GM18526 (cell line): ENCODE results near the gene STRA6.

Source experiments
- POLR2A ChIP-seq: IDR thresholded peaks from 3 replicates; pipeline ENCODE4 v1.6.1; 2011; ENCODE audit not compliant: insufficient read length; ENCODE audit errors: extremely low read depth

The STRA6 gene

DNA sequence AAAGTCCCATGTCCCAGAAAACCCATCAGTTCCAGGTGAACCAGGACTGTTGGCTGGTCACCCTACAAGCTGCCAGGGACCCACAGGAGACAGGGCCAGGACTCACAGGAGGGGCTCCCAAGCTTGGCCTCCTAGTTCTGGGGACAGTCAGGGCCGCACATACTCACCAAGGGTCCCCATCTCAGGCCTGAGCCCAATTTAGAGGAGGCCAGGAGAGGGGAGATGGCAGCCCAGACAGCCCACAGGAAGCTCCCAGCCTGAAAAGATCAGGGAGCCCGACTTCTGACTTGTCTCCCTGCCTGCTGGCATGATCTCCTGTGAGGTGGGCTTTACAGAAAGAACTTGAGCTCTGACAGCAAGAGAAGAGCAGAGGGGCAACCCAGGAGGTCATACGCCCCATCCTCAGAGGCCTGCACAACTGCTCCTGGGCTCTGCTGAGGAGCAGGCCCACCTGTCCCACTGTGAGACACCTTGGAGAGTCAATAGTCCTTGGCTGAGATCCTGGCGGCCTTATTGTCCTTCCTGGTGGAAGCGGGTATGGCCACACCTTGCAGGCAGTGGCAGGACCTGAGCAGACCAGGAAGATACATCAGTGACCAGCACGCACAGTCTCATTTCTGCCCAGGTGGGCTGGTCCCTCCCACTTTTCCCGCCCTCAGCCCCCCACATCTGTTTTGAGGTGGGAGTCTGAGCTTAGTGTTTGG is 31.6 kb downstream of the STRA6 start:
- no peak for TF ChIP-seq POLR2A

DNA sequence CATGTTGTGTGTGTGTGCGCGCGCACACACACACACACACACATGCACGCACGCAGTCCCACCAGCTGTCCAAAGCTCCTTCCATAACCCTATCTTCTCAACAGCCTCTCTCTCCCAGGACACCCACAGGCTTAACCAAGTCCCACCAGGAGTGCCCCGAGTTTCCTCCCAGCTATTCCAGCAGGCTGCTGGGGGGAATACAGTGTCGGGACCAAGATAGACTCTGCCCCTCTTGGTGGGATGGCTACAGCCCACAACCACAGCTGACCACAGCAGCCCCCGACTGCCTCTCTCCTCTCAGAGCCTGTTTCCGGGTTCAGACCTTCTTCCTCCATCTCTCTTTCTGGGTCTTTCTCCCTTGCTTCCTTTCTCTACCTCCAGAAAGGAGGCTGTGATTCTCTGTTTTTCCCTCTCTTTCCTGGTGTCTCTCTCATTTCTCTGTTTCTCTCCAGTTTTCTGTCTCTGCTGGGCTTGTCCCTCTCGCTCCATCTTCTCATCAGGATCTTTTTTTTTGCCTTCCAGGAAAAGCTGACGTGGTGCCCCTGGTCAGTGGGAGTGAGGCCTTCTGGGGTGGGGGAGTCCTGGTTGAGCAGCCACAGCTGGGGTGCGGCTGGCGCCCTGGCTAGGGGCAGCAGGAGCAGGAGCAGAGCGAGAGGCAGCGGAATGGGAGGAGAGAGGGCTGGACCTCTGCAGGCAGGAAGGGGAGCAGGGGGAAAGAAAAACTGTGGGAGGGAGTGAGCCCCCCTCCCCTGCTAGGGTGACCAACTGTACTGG is 32.3 kb downstream of the STRA6 start:
- no peak for TF ChIP-seq POLR2A

DNA sequence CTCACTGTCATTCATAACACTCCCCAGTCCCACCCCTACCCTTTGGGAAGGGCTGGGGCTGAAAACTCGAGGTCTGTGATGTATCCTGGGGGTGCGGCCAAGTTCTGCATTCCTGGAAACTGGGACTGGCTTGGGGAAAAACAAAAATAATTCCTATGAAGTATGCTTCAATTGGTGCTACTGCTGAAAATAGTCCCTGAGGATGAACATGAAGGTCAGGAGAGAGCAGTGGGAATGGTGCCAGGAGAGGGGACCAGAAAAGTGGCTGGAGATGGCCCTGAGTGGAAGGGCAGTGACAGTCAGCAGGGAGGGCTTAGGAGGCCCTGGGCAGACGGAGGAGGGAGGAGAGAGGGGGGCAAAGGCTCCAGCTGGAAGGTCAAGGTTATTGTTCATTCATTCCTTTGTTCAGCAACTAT is 33.9 kb downstream of the STRA6 start:
- TF ChIP-seq POLR2A = no peak

DNA sequence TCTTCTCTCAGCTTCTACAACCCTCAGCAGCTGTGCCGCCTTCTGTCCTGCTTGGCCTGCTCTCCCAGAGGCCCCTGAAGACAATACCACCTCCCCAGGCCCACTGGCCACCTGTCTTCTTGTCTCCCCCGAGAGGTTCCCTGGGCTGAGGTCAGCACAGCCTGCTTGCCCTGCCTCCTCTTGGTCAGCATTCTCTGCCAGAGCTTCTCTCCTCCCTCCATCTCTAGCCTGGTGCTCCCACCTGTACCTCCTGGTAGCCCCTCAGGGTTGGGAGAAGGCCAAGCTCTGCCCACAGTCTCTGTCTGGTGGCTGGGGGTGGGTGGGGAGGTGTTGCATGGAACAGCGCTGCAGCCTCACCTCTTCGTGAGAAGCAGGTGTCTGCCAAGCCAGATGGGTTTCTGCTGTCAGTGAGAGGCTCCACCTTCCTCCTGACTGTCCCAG is 34.7 kb downstream of the STRA6 start:
- TF ChIP-seq POLR2A = no peak

DNA sequence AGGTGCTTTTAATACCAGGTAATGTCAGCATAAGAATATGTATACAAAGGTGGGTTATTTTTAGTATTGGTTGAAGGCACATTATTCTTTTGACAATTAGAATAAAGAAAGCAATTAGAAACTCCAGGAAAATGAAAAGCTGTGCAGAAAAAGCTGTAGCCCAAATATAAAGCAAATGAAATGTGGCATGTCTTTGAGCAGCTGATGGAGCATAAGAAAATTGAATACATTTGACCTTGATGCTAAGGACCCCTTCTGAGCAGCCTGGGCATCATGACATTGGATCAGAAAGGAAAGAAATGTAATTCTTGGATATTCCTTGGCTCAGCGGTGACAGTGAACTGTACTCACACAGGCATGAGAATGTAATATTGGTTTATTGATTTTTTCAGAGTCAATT is 37.1 kb downstream of the STRA6 start:
- no peak for TF ChIP-seq POLR2A

DNA sequence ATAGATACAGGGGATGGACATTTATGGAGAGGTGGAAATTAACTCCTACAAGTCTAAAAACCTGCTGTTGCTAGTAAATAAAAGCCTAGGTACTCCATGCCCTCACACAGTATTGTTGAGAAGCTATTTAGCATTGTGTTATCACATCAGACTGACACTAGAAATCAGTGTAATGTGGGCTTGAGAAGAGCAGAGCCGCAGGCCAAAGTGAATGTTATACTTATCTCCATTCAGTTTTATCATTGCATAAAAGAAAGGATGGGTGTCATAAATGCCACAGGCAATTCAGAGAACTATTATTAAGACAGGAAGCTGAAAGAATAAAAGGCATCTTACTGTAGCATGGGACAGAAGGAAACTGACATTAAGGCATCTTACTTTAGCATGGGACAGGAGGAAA is 42.8 kb downstream of the STRA6 start:
- TF ChIP-seq POLR2A = no peak

DNA sequence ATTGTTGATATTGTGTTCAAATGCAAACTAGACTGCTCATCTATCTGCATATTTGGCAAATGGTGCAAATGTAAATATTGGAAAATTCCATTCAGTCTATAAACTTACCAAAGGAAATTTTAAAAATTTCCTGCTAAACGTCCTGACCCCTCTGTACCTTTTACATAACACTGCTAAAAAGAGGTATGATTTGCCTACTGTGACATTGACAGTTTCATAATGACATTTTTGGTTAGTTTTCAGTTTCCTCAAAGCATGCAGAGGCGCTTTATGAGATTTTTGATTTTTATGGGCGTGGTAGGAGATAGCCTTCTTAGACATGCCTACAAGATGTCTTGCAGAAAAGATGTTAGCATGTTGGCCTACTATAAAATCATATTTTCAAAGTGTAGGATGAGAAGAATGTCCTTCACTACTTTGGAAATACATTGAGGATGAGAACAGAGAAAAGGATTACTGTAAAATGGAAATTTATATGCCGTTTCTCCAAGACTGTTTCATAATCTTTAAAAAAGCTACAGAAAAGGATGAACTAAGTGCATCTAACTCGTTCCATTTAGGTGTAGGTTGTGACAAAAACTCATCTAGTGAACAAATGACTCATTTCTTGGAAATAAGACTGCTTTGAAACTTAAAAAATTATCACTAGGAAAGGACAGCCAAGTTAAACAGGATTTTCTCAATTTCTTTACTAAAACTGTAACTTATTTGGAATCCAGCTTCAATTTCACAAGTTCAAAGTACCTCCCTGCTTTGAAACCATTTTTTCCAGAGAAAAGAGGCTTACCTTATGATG is 43.5 kb downstream of the STRA6 start:
- TF ChIP-seq POLR2A = no peak

DNA sequence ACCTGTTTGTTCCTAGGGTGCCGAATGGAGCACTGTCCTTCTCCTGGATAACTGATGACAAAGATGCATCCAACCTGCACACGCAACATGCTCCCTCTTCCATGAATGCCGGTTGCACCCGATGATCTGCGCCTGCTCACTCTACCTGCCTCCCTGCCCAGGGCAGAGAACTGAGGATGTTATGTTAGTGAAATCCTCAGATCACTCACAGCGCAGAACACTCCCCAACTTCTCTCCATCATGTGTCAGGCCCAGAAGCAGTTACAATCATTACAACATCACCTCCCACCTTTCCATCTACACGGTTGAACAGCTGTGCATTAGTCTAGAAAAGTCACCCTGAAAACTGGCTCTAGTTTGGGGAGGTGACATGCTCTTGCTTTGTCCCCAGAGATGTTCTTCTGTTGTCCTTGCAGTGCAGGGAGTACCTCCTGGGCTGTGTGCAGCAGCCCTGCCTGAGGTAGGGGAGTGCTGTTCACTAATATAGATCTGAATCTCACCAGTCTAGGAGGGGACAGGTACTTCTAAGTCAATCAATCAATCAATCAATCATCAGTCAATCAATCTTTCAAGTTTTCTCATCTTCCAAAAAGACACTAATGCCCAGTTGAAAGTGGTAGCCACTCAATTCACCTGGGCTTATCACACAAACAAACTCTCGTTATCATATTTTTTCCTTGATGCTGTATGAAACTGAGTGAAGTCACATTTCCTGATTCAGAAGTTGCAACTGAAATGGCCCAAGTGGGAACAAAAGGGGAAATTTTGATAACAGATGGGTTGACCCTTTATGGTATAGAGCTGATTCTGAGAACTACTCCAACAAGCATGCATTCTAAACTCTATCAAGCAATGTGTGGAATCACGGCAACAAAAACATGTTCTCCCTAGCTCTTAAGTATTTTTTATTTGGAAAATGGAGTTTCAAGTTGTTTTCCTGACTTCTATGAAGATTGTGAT is 44.4 kb downstream of the STRA6 start:
- no peak for TF ChIP-seq POLR2A

DNA sequence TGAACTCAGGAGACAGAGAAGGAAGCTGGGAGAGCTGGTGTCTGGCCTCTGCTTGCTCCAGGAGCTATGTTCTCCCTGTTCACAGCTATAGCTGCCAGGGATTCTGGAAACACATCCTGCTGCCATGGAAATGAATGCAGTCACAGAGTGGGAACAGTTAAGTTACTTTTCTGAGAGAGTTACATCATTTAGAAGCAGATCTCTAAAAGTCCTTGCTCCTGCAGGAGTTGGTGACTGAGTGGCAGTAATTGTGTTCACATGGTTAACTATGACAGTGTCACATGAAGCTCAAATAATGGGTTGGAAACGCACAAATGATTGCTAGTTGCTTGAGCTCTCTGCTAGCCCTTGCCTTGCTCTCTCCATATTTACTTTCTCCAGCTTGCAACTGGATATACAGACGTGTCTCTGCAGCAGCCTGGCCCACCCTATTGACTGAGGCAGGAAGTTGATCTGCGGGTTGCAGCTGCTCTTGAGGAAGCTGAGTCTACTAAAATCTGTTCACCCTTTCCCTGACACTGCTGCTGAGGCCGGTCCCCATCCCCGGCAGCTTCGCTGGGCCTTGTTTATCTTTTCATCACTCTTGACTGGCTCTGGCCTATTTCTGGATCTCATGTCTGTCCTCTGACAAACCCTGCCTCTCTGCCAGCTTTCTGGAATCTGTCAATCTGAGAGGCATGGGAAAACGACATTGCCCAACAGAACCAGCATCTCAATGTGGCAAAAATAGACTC is 45.7 kb downstream of the STRA6 start:
- no peak for TF ChIP-seq POLR2A

DNA sequence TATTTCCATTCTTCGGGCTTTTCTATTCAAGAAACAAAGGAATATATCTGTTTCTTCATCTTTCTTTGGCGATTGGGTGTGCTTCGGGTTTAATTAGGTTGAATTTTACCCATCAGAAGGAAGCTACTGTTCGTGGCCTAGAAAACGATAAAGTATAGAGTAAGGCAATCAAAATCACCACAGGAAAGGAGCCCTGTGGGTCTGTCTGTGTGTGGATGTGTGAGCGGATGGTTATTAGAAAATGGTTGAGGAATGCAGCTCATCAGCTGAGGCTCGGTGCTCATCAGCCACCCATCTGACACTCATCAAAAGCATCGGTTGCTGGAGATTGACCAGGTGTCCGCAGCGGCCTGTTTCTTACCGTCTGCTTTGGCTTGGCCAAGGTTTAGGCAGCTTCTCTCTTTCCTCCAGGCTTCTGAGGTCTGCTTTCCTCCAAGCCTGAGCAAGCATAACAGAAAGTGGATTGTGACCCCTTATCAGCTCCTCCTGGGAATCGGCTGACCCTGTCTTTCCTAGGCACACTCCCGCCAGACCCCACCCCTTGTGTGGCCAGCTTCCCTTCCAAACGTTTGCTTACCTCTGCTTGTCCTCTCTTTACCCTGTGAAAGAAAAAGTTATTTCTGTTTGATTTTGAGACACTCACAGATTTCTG is 46.7 kb downstream of the STRA6 start:
- no peak for TF ChIP-seq POLR2A

DNA sequence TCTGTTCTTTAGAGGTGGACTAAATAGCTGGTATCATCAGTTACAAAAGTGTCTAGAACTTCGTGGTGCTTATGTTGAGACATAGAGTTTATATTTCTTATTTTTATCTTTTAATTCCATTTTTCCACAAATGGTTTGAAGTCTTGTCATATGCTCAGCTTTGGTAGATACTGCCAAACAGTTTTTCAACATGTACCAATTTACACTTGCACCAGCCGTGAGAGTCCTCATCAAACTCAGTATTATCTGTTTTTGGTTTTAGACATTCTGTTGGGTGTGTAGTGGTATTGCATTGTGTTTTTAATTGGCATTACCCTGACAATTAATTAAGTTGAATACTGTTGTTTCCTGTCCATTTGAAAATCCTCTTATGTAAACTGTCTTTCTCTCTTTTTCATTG is 55.5 kb downstream of the STRA6 start:
- no peak for TF ChIP-seq POLR2A

DNA sequence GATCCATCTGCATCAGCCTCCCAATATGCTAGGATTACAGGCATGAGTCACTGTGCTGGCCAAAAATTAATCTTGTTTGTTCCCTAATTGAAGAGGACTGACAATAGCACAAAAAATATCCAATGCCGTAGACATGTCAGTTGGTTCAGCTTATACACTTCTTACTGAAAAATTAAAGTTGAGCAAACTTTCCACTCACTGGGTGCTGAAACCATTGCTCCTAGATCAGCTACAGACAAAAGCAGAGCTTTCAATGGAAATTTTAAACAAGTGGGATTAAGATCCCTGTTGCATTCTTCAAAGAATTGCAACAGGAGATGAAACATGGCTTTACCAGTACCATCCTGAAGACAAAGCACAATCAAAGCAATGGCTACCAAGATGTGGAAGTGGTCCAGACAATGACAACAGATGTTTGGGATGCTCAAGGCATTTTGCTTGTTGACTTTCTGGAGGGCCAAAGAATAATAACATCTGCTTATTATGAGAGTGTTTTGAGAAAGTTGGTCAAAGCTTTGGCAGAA is 56.2 kb downstream of the STRA6 start:
- no peak for TF ChIP-seq POLR2A

DNA sequence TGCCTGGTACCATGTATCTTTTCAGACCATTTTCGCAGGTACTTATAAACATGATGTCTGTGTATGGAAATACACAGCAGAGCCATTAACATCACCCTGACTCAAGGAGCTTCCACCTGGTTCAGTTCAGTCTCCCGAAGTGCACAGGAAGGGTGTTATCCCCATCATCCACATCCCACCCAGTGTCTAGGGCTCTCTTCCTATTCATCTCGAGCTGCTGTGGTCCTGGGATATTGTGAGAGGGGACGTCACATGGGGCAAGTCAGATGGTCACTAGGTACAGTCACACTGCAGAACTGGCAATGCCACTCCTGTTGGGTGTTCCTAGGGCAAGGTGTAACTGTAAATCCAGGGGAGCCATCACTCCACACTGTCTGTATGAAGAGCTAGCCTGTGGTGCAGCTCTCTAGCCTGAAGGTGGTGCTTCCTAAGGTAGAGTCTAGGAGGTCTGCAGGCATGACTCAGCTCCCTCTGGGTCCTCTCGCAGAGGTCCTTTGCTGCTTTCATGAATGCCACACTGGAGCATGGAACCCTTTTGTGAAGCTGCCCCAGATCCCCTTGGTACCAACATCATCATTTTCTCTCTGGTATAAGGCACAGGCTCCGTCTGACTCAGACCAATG is 58.3 kb downstream of the STRA6 start:
- TF ChIP-seq POLR2A = no peak
